NCI-H82 treated with DMSO at 0.1 percent for 48 hours (cell line): ENCODE measurements around the gene S100PBP.

Source experiments
- DNase-seq: peaks from one replicate; lab custom pipeline; 2025; ENCODE audit not compliant: unreplicated experiment; lab: John Stamatoyannopoulos, UW

The S100PBP gene

GRCh38 chr1:32817159-32817814 is at the start of gene S100PBP, which contains the start of gene YARS1:
TSS of gene S100PBP (plus strand) at chr1:32817653. CDS start at chr1:32826100, 8,447 bp downstream.
TSS of gene YARS1 (minus strand) at chr1:32817358. CDS start at chr1:32817244, 114 bp downstream.
- peak; percentile 98 for DNase-seq

GRCh38 chr1:32768110-32768850 is 49.2 kb upstream of the S100PBP start:
- DNase-seq = no peak

DNA sequence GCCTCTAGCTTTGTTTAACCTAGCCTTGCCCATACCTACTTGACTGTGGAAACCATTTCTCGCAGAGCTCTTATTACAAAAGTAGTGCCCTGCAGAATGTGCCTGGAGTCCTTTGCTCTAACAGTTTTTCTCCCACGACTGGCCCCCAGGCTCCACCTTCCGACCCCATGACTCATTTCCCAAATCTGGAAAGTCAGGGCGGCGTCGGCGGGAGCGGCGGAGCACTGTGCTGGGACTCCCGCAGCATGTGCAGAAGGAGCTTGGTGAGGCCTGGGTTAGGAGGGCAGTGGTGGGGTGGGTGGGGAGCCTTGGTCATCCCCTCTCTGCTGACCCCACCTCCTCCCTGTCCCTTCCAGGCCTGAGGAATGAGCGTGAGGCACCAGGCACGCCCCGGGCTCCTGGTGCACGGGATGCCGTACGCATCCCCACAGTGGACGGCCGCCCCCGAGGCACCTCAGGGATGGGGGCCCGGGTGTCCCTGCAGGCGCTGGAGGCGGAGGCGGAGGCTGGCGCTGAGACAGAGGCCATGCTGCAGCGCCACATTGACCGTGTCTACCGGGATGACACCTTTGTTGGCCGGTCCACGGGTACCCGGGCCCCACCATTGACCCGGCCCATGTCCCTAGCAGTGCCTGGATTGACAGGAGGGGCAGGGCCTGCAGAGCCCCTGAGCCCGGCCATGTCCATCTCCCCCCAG is 47.8 kb upstream of the S100PBP start:
- DNase-seq = no peak

DNA sequence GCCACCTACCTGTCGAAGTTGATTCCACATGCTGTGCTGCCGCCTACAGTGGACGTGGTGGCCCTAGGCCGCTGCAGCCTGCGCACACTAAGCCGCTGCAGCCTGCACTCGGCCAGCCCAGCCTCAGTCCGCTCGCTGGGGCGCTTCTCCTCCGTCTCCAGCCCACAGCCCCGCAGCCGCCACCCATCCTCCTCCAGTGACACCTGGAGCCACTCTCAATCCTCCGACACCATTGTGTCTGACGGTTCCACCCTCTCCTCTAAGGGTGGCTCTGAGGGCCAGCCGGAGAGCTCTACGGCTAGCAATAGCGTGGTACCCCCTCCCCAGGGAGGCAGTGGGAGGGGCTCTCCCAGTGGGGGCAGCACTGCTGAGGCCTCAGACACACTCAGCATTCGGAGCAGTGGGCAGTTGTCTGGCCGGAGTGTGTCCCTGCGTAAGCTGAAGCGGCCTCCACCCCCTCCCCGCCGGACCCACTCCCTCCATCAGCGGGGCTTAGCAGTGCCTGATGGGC is 47.2 kb upstream of the S100PBP start:
- DNase-seq = no peak

DNA sequence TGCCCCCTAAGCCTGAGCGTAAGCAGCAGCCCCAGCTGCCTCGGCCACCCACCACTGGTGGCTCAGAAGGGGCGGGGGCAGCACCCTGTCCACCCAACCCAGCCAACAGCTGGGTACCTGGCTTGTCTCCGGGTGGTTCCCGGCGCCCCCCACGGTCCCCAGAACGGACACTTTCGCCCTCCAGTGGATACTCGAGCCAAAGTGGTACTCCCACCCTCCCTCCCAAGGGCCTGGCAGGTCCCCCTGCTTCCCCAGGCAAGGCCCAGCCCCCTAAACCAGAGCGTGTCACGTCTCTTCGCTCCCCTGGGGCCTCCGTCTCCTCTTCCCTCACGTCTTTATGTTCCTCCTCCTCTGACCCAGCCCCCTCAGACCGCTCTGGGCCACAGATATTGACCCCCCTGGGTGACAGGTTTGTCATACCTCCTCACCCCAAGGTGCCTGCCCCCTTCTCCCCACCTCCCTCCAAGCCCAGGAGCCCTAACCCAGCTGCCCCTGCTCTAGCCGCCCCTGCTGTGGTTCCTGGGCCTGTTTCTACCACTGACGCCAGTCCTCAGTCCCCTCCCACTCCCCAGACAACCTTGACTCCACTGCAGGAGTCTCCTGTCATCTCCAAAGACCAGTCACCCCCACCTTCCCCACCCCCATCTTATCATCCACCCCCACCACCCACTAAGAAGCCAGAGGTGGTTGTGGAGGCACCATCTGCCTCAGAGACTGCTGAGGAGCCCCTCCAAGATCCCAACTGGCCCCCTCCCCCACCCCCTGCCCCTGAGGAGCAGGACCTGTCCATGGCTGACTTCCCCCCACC is 46.5 kb upstream of the S100PBP start:
- DNase-seq = no peak

DNA sequence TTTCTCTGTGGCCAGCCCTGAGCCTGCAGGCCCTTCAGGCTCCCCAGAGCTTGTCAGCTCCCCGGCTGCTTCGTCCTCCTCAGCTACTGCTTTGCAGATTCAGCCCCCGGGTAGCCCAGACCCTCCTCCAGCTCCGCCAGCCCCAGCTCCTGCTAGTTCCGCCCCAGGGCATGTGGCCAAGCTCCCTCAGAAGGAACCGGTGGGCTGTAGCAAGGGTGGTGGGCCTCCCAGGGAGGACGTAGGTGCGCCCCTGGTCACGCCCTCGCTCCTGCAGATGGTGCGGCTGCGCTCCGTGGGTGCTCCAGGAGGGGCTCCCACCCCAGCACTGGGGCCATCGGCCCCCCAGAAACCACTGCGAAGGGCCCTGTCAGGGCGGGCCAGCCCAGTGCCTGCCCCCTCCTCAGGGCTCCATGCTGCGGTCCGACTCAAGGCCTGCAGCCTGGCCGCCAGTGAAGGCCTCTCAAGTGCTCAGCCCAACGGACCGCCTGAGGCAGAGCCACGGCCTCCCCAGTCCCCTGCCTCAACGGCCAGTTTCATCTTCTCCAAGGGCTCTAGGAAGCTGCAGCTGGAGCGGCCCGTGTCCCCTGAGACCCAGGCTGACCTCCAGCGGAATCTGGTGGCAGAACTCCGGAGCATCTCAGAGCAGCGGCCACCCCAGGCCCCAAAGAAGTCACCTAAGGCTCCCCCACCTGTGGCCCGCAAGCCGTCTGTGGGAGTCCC is 45.7 kb upstream of the S100PBP start:
- DNase-seq = no peak

DNA sequence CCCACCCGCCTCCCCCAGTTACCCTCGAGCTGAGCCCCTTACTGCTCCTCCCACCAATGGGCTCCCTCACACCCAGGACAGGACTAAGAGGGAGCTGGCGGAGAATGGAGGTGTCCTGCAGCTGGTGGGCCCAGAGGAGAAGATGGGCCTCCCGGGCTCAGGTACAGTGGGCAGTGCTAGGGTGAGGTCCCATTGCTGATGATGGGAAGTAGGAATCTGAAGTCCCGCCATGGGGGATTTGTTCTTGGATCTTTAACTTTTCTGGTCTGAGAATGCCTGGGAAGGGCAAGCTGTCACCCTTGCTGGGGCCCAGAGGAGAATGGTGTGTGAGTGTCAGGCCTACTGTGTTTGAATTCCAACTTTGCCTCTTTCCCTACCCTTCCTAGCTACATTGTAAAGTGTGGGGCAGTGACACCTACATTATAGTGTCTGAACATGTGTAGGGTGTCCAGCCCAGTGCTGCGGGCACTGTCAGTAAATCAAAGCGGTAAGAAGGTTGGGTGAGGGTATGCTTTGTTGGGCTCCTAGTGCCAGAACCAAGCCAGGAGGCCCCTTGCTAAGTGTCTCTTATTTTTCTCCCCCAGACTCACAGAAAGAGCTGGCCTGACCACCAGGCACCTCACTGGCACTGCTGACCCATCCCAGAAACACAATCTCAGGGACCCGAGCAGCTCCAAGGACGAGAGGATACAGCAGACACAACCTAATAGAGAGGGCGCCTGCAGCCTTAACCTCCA is 45.0 kb upstream of the S100PBP start:
- no peak for DNase-seq

GRCh38 chr1:32773018-32773763 is 44.3 kb upstream of the S100PBP start:
- peak; percentile 55 for DNase-seq

DNA sequence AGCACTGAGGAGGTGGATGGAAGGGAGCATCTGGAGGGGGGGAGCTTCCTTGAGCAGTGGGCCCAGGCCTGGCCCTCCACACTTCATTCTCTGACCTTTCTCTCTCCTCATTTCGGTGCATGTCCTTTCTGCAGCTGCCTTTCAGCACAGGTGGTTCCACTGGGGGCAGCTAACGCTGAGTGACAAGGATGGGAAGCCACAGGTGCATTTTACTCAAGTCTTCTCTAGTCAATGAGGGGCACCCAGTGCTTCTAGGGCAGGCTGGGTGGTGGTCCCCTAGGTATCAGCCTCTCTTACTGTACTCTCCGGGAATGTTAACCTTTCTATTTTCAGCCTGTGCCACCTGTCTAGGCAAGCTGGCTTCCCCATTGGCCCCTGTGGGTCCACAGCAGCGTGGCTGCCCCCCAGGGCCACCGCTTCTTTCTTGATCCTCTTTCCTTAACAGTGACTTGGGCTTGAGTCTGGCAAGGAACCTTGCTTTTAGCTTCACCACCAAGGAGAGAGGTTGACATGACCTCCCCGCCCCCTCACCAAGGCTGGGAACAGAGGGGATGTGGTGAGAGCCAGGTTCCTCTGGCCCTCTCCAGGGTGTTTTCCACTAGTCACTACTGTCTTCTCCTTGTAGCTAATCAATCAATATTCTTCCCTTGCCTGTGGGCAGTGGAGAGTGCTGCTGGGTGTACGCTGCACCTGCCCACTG is 43.5 kb upstream of the S100PBP start:
- DNase-seq = no peak

DNA sequence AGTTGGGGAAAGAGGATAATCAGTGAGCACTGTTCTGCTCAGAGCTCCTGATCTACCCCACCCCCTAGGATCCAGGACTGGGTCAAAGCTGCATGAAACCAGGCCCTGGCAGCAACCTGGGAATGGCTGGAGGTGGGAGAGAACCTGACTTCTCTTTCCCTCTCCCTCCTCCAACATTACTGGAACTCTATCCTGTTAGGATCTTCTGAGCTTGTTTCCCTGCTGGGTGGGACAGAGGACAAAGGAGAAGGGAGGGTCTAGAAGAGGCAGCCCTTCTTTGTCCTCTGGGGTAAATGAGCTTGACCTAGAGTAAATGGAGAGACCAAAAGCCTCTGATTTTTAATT is 43.0 kb upstream of the S100PBP start:
- DNase-seq = no peak

DNA sequence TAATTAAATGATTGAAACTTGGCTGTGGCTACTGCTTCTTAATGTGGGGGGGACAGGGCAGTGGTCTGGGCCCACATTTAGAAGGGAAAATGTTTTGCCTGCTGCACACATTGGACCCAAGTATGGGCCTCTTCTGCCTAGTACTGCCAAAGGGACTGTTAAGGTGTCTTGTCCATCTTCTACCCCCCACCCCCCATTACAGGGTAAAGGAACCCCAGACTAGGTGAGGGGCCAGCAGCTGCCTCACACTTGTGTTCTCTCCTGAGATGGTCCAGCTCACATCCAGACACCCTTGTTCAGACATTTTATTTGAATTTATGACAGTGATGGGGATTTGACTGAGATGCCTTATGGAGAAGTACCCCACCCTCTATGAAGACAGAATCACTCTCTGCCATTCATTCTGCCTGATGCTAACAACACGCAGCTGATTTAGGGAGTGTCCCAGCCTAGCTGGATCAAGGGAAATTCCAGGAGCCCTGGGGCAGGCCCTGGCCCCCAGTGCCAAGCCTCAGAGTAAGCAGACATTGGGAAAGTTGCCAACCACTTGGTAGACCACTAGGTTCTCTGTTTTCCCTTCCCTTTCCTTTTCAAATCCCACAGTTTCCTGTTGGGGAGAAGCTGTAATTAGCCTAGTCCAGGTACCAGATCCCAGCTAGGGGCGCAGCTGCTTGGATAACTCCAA is 42.4 kb upstream of the S100PBP start:
- DNase-seq = no peak

DNA sequence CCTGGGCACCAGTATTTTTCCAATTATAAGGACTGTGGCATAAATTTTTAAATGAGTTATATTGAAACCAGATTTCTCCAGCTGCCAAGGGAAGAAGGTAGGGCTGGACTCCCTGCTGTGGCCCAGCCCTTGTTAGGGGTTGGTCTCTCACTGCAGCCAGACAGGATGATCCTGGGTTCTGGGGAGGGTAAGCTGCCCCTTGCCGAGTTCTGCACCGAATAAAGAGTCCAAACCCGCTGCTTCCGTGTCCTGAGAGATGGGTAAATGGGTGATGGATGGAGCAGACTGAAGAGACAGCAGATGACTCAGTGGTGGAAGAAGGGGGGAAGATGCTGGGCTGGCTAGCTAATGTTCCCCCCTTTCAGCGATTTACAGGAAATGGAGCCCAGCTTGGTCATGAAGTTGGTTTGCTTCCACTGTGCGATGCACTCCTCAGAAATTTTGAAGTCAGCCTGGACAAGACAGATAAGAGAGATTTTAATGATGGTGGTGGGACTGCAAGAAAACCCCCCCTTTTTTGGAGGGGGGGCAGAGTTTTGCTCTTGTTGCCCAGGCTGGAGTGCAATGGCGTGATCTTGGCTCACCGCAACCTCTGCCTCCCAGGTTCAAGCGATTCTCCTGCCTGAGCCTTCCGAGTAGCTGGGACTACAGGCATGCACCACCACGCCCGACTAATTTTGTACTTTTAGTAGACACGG is 41.7 kb upstream of the S100PBP start:
- no peak for DNase-seq

GRCh38 chr1:32779242-32779641 is 38.2 kb upstream of the S100PBP start:
- no peak for DNase-seq

GRCh38 chr1:32780005-32780404 is 37.4 kb upstream of the S100PBP start:
- no peak for DNase-seq

DNA sequence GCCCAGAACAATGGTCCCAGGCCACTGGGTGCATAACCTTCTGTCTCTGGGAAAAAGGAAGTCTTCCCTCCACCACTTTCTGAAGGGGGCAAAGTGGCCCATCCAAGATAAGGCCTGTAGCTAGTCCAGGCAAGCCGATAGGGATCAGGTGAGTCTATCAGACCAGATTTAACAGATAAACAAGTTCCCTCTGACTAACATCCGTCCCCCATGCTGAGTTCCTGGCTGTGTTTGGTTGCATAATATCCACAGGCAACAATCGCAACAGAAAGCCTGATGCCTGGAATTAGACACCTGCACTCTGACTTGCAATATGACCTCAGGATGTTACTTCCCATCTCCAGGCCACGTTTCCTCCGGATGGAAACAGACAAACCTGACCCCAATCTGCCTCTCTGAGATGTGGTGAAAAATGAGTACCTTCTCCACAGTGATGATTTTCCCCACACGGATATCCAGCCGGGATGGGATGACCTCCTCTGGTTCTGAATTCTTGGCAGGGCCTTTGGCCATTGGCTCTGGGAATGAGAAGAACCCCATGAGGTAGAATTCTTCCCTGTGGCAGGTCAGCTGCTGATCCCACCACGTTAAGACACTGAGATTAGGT is 36.7 kb upstream of the S100PBP start:
- no peak for DNase-seq

- DNase-seq = no peak
Observed at GRCh38 chr1:32782086-32782485, 35.4 kb upstream of the S100PBP start.

- DNase-seq = no peak
Observed at GRCh38 chr1:32783851-32784250, 33.6 kb upstream of the S100PBP start.
